HepG2 (cell line): ENCODE results near the gene LOXL3. TPM values are rescaled to one million over a fixed set of nuclear protein-coding genes. Genes with fewer than 3 reads are reported as not detected.
A peak's percentile ranks its signal among the peaks of the same experiment; 100 is the strongest.

Experiments used
- ATAC-seq: fragments of 200-7000 bp; cut with Tn5 transposase; 3 replicates; pipeline ENCODE4 v1.9.1; 2020; ENCODE audit warnings: mild to moderate bottlenecking, moderate library complexity
- BruUV-seq: library from RNA; stranded (reverse); fragments of 400-500 nt; replicated peaks from 2 replicates; lab custom pipeline; 2021; lab: Mats Ljungman, UMichigan
- CTCF ChIA-PET: fragments of 300-600 bp; formaldehyde crosslinking; extraction: SDS; loops from one replicate; lab custom pipeline; 2021; ENCODE audit warnings: low total read pairs, inconsistent platforms, low intra/inter-chr PET ratio; lab: Yijun Ruan, JAX
- POLR2A ChIA-PET: fragments of 350-600 bp; sonication (Branson Sonifier 250); formaldehyde crosslinking; loops from one replicate; lab custom pipeline; 2020; ENCODE audit warnings: antibody characterized with exemption, inconsistent platforms; lab: Yijun Ruan, JAX
- DNase-seq: peaks from one replicate; pipeline ENCODE4 v3.0.0-alpha.2; 2015; ENCODE audit warnings: low spot score
- FAIRE-seq: peaks from 3 replicates; lab custom pipeline; 2011; peaks lifted over from hg19 to GRCh38; lab: Jason Lieb, UNC
- H2AFZ ChIP-seq: one replicate; pipeline ENCODE4 v1.6.1; 2011; ENCODE audit warnings: low read length, inconsistent platforms
- H3K27ac ChIP-seq: fragments of 300-600 bp; 3 replicates; pipeline ENCODE4 v1.8.0; 2011; ENCODE audit warnings: mixed run types, mild to moderate bottlenecking, mixed read lengths, low read length, inconsistent platforms; ENCODE audit not compliant: insufficient read depth; ENCODE audit errors: extremely low read length
- H3K27me3 ChIP-seq, 2 experiments: fragments of 200-600 bp in 1 of 2; 2 replicates in 1 of 2; 3 replicates in 1 of 2; pipeline versions ENCODE4 v1.6.0 to v1.8.0; 2011; ENCODE audit warnings: low read length in 2 of 2, mild to moderate bottlenecking in 2 of 2, moderate library complexity in 2 of 2, inconsistent platforms in 1 of 2; ENCODE audit not compliant: insufficient read depth in 2 of 2, control insufficient read depth in 1 of 2
- H3K36me3 ChIP-seq, 2 experiments: fragments of 200-600 bp in 1 of 2; replicated peaks in 1 of 2; 2 replicates in 1 of 2; 3 replicates in 1 of 2; pipeline versions ENCODE4 v1.5.1 to v1.8.0; 2011; ENCODE audit warnings: low read length in 2 of 2, inconsistent platforms in 1 of 2; ENCODE audit not compliant: insufficient read depth in 2 of 2, control insufficient read depth in 1 of 2
- H3K4me1 ChIP-seq: 2 replicates; pipeline ENCODE4 v1.5.1; 2012; ENCODE audit warnings: low read length, inconsistent platforms; ENCODE audit not compliant: insufficient read depth
- H3K4me2 ChIP-seq: 2 replicates; pipeline ENCODE4 v1.6.0; 2011; ENCODE audit warnings: low read depth, low read length, inconsistent platforms
- H3K4me3 ChIP-seq, 3 experiments: fragments of 200-600 bp in 1 of 3; sonication (generic), shearing (Covaris generic) in 1 of 3; replicated peaks in 1 of 3; 2 replicates each; pipeline ENCODE4 v1.5.1; 2011 to 2016; ENCODE audit warnings: low read length in 3 of 3, inconsistent platforms in 2 of 3, low read depth in 2 of 3, mild to moderate bottlenecking in 2 of 3, control low read depth in 1 of 3, mixed read lengths in 1 of 3; ENCODE audit not compliant: insufficient read depth in 1 of 3
- H3K79me2 ChIP-seq: one replicate; pipeline ENCODE4 v1.6.1; 2011; ENCODE audit warnings: low read length, inconsistent platforms; ENCODE audit not compliant: insufficient read depth
- H3K9ac ChIP-seq: 2 replicates; pipeline ENCODE4 v1.6.0; 2011; ENCODE audit warnings: mild to moderate bottlenecking, low read depth, low read length, inconsistent platforms; ENCODE audit not compliant: insufficient read depth
- H3K9me3 ChIP-seq: 2 replicates; pipeline ENCODE4 v1.5.1; 2012; ENCODE audit warnings: mild to moderate bottlenecking, low read length
- H4K20me1 ChIP-seq: 2 replicates; pipeline ENCODE4 v1.6.0; 2011; ENCODE audit warnings: inconsistent platforms, mild to moderate bottlenecking, low read length, moderate library complexity; ENCODE audit not compliant: insufficient read depth
- ATM ChIP-seq: fragments of 450-650 bp; IDR thresholded peaks from 2 replicates; pipeline ENCODE4 v1.7.1; 2017; ENCODE audit warnings: mild to moderate bottlenecking, borderline replicate concordance
- DZIP1 ChIP-seq: sonication (generic); formaldehyde crosslinking; IDR thresholded peaks from 2 replicates; pipeline ENCODE4 v1.5.0; 2020; ENCODE audit warnings: mild to moderate bottlenecking, missing genetic modification reagents
- HNRNPUL1 ChIP-seq: fragments of 200-400 bp; formaldehyde crosslinking; IDR thresholded peaks from 2 replicates; pipeline ENCODE4 v1.6.1; 2017; ENCODE audit warnings: low read depth, mild to moderate bottlenecking, low read length, moderate library complexity
- IRF2 ChIP-seq: IDR thresholded peaks from 2 replicates; pipeline ENCODE4 v1.6.1; 2018; ENCODE audit warnings: missing genetic modification reagents, missing compliant biosample characterization
- MED8 ChIP-seq: sonication (generic); formaldehyde crosslinking; IDR thresholded peaks from 2 replicates; pipeline ENCODE4 v1.8.1; 2023; ENCODE audit warnings: mild to moderate bottlenecking, missing genetic modification reagents; ENCODE audit not compliant: insufficient replicate concordance
- MXD1 ChIP-seq: sonication (generic); formaldehyde crosslinking; IDR thresholded peaks from 2 replicates; pipeline ENCODE4 v1.4.0; 2020; ENCODE audit warnings: mild to moderate bottlenecking, missing genetic modification reagents
- MZF1 ChIP-seq: sonication (generic); formaldehyde crosslinking; IDR thresholded peaks from 2 replicates; pipeline ENCODE4 v1.8.1; 2023; ENCODE audit warnings: mild to moderate bottlenecking, missing genetic modification reagents, borderline replicate concordance
- STAG1 ChIP-seq: sonication (generic); formaldehyde crosslinking; IDR thresholded peaks from 2 replicates; pipeline ENCODE4 v1.4.0; 2020; ENCODE audit warnings: missing genetic modification reagents
- ZBTB20 ChIP-seq: sonication (generic); formaldehyde crosslinking; IDR thresholded peaks from 2 replicates; pipeline ENCODE4 v1.8.1; 2023; ENCODE audit warnings: missing genetic modification reagents, low read depth, mild to moderate bottlenecking, borderline replicate concordance
- ZNF563 ChIP-seq: sonication (generic); formaldehyde crosslinking; IDR thresholded peaks from 2 replicates; pipeline ENCODE4 v1.8.0; 2022; ENCODE audit warnings: mild to moderate bottlenecking, moderate library complexity, missing genetic modification reagents
- ZNF589 ChIP-seq: sonication (generic); formaldehyde crosslinking; conservative IDR thresholded peaks from 2 replicates; pipeline ENCODE4 v1.8.0; 2022; ENCODE audit warnings: mild to moderate bottlenecking, moderate library complexity, missing genetic modification reagents
- ZNF609 ChIP-seq: sonication (generic); formaldehyde crosslinking; IDR thresholded peaks from 2 replicates; pipeline ENCODE4 v1.4.0; 2020; ENCODE audit warnings: mild to moderate bottlenecking, missing genetic modification reagents, borderline replicate concordance
- ZNF616 ChIP-seq: sonication (generic); formaldehyde crosslinking; IDR thresholded peaks from 2 replicates; pipeline ENCODE4 v1.5.0; 2020; ENCODE audit warnings: low read depth, mild to moderate bottlenecking, missing genetic modification reagents
- ZNF891 ChIP-seq: sonication (generic); formaldehyde crosslinking; IDR thresholded peaks from 2 replicates; pipeline ENCODE4 v1.5.0; 2020; ENCODE audit warnings: mild to moderate bottlenecking, missing genetic modification reagents
- WGBS: methylation state at CpG from one replicate; pipeline ENCODE4 v1.1.6; 2017; ENCODE audit warnings: low lambda C conversion rate; 5-methylcytosine and 5-hydroxymethylcytosine counted together
- in situ Hi-C: cut with HindIII; loops from 2 replicates; pipeline ENCODE4 v1.10.0; 2017; ENCODE audit warnings: low pct_unique_long_range_greater_than_20kb; ENCODE audit not compliant: extremely low pct_ligation_motif_present
- intact Hi-C: fragments of 100-400 bp; cut with micrococcal nuclease; formaldehyde crosslinking; loops from one replicate; pipeline ENCODE4 v1.10.0; 2022; ENCODE audit not compliant: unreplicated experiment
- polyA plus RNA-seq, 8 experiments: library from polyadenylated mRNA; depleted of rRNA in 3 of 8; stranded (reverse) in 7 of 8; unstranded in 1 of 8; fragments of >200 nt; fragmentation: Illumina TruSeq in 4 of 8; extraction: Trizol in 4 of 8; gene quantifications; 2 replicates each; pipeline versions ENCODE4 v1.2.1 to v1.2.3, GENCODE V29; 2011 to 2016; ENCODE audit warnings: low read depth in 4 of 8, missing spikeins in 1 of 8, mixed read lengths in 1 of 8; ENCODE audit not compliant: insufficient read depth in 1 of 8
- total RNA-seq, 5 experiments: library from RNA; depleted of rRNA; stranded (reverse); fragments of >200 nt; fragmentation: Illumina TruSeq; extraction: Trizol; gene quantifications; 2 replicates each; pipeline ENCODE4 v1.2.3, GENCODE V29; 2016; ENCODE audit warnings: low read depth in 1 of 5

LOXL3 gene
- total and polyA plus RNA-seq, 2 of the 13 experiments (the other 11 are each of a cell fraction or from before 2014, with no cell fraction given), result 0.55 to 6.5 TPM

GRCh38 chr2:74548900-74549826, 4.6 kb downstream of the LOXL3 start:
- ChIA-PET CTCF (no interaction called here), POLR2A (interaction anchor here (1.1 kb wide), 1 partner anchor 25 kb away, joined by 3 read pairs; no protein-coding TSS in a partner anchor)
- Histone ChIP-seq H4K20me1 (no peaks in the 10 kb centered on the region), H2AFZ (no peak overlapping the region), H3K9ac (peak overlapping the region; percentile 51), H3K9me3 (no peaks in the 10 kb centered on the region), H3K27ac (no peak overlapping the region), H3K4me3 (peak overlapping the region; percentile 33 to 73 (median 56)), H3K4me1 (peaks cover 53% of the 10 kb centered on the region), H3K79me2 (no peaks in the 10 kb centered on the region), H3K27me3 (peaks cover 0 to 27% of the 10 kb centered on the region in 2 experiments; a peak in 2 of 5 replicates), H3K36me3 (no peaks in the 10 kb centered on the region), H3K4me2 (peak overlapping the region; percentile 74)
- intact Hi-C loops, result no loop called here
- in situ Hi-C loops, result no loop called here
- no peak for FAIRE-seq
- WGBS, result 45% methylated on average over 42 of the region's 85 CpGs
- ATAC-seq, result peak; percentile 77
- BruUV-seq, result no TSS peak
- peak; percentile 50 for DNase-seq
- TF ChIP-seq IRF2 (CRISPR knock-in tag) (no peak), ZNF609 (CRISPR knock-in tag) (no peak), HNRNPUL1 (no peak), DZIP1 (no peak), ZNF589 (no peak), ATM (no peak), ZBTB20 (no peak), MXD1 (CRISPR knock-in tag) (no peak), STAG1 (CRISPR knock-in tag) (no peak), MZF1 (CRISPR knock-in tag) (no peak), ZNF891 (CRISPR knock-in tag) (no peak), ZNF563 (CRISPR knock-in tag) (no peak), MED8 (CRISPR knock-in tag) (no peak), ZNF616 (CRISPR knock-in tag) (no peak; the same call in 1 of the 2 replicates)
